22Rv1 (cell line): ENCODE measurements around the gene SQSTM1.
"Not testable (repeated sequence)": the region's sequence is repeated elsewhere in the genome, so short reads cannot be mapped to it uniquely, and the experiment has no call there.

Experiments used
- H3K27ac ChIP-seq: fragments of 450-650 bp; 2 replicates; pipeline ENCODE4 v1.5.1; 2017
- ZFX ChIP-seq: fragments of 450-650 bp; IDR thresholded peaks from 2 replicates; pipeline ENCODE4 v1.6.1; 2017; ENCODE audit warnings: antibody characterized with exemption, borderline replicate concordance
- TF ChIP-seq, protein P1 (sequence below): fragments of 450-650 bp; IDR thresholded peaks from 2 replicates; pipeline ENCODE4 v1.5.1; 2017; ENCODE audit warnings: mild to moderate bottlenecking

The SQSTM1 gene

DNA sequence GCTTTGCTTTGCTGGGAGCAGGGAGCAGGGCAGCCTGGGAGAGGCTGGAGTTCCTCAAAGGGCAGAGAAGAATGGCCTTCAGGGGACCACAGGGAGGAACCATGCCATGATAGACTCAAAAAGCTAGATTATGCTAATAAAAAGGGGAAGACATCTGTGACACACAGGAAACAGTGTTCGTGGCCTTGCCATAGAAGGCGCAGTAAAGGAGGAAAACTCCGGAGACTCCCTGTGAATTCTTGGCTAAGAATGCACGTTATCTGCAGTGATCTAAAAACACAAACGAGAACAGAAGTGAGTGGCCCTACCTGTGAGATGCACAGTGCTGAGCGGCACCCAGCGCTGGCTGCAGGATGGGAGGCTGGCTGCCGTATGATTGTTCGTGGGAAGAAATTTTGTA, 42.8 kb upstream of the SQSTM1 start:
- TF ChIP-seq, protein P1, sequence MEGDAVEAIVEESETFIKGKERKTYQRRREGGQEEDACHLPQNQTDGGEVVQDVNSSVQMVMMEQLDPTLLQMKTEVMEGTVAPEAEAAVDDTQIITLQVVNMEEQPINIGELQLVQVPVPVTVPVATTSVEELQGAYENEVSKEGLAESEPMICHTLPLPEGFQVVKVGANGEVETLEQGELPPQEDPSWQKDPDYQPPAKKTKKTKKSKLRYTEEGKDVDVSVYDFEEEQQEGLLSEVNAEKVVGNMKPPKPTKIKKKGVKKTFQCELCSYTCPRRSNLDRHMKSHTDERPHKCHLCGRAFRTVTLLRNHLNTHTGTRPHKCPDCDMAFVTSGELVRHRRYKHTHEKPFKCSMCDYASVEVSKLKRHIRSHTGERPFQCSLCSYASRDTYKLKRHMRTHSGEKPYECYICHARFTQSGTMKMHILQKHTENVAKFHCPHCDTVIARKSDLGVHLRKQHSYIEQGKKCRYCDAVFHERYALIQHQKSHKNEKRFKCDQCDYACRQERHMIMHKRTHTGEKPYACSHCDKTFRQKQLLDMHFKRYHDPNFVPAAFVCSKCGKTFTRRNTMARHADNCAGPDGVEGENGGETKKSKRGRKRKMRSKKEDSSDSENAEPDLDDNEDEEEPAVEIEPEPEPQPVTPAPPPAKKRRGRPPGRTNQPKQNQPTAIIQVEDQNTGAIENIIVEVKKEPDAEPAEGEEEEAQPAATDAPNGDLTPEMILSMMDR: no peak
- no peak for TF ChIP-seq ZFX
- no peak overlapping the region for H3K27ac ChIP-seq

DNA sequence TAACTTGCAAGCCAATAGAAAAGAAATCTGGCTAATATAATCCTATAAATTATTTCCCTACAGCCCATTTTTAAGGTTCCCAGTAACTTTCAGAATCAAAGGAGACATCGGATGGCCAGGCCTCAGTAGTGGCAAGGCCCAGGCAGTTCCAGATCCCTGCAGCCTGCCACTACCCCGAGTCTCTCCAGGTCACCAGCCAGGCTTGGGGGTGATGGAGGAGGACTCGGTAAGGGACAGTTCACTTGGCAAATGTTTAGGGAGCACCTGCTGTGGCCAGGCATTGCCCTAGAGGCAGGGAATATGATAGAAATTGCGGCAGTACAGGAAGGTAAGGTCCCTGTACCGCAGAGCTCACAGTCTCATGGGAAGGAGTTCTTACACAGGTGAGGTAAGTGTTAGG, 42.1 kb upstream of the SQSTM1 start:
- H3K27ac ChIP-seq: no peak overlapping the region
- no peak for TF ChIP-seq ZFX
- TF ChIP-seq, protein P1: no peak

DNA sequence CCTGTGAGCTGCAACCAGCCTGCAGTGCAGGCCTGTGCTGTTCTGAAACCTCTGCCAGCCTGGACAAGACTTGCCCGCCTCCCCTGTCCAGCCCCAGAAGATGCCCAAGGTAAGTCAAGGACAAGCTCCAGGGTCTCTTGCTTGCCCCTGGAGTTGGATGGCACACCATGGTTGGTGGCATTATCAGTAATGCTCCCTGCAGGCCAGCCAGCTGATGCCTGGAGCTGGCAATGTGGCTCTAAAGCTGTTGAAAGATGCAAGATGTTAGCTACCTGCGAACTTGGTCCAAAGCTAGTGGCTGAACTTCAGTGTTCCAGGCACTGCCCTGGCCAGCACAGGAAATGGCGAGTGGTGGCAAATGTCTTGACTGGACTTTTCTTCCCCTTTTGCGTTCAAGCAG, 40.9 kb upstream of the SQSTM1 start:
- H3K27ac ChIP-seq: no peak overlapping the region
- TF ChIP-seq, protein P1: no peak
- no peak for TF ChIP-seq ZFX

DNA sequence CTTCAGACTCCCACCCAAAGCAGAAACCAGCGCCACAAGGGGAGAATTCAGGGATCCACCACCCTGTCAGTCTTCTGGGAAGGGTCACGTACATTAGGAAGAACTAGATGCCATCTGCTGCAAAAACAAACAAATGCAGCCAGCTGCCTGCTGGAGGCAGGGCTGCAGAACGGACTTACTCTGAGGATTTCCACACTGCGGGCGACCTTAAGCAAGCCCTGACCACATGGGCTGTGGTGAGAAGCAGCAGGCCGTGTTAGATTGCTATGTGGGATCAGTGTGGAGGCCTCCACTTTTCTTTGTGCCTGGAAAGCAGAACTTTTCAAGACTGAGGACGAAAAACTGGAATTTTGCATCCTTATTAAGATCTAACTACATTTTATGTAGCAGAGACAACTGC, 40.3 kb upstream of the SQSTM1 start:
- TF ChIP-seq, protein P1: no peak
- no peak for TF ChIP-seq ZFX
- H3K27ac ChIP-seq: no peak overlapping the region

DNA sequence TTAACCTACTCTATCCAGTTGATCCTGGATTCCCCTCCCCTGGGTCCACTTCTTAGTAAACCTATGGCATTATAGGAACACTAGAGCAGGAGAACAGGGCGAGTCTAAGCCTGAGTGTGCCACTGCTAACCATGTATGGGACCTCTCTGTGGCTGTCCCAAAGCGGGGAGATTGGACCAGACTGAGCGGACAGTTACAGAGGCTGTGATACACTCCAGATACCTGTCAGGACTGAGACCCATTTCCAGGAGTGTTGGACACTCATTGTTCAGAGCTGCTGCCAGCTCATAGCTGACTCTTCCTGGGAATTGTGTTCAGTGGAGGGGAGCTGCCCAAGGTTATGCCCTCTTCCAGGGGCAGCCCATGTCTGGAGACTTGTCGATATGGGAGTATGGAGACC, 38.9 kb upstream of the SQSTM1 start:
- H3K27ac ChIP-seq: no peak overlapping the region
- no peak for TF ChIP-seq ZFX
- TF ChIP-seq, protein P1: no peak

DNA sequence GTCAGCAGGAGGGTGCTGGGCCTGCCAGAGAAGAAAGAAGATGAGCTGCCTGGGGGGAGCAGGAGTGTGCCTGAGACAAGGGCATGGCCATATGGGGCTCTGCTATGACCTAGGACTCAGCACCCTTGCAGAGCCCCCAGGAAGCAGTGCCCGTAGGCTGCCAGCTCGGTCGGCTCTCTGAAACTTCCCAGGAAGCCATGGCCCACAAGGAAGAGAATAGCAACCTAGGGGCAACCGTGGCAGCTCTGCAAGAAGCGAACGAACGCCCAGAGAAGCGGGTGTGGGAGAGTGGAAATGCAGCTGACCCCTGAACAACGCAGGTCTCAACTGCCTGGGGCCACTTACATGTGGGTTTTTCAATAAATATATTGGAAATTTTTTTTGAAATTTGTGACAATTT, 37.6 kb upstream of the SQSTM1 start:
- TF ChIP-seq, protein P1: no peak
- no peak for TF ChIP-seq ZFX

DNA sequence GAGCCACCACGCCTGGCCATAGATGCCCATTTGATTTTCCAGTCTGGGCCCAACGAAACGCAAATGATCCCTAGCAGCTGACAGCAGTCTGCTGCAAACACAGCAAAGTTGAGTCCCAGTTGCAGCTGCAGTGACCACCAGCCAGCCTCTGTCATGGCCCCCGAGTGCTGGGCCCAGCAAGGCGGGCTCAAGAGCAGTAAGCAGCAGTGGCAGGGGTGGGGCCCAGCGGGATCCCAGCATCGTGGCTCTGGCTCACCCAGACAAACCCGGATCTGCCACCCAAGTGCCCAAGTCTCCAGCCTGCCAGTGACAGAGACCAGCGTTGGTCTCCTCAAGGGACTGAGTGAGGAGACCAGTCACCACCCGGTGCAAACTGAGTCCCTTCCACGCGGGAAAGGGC, 33.8 kb upstream of the SQSTM1 start:
- peak overlapping the region; percentile 22; the same call in 1 of the 2 replicates for H3K27ac ChIP-seq
- no peak for TF ChIP-seq ZFX

More for the DNA sequence above, 37.6 kb upstream of the SQSTM1 start:
- H3K27ac ChIP-seq: no peak overlapping the region

DNA sequence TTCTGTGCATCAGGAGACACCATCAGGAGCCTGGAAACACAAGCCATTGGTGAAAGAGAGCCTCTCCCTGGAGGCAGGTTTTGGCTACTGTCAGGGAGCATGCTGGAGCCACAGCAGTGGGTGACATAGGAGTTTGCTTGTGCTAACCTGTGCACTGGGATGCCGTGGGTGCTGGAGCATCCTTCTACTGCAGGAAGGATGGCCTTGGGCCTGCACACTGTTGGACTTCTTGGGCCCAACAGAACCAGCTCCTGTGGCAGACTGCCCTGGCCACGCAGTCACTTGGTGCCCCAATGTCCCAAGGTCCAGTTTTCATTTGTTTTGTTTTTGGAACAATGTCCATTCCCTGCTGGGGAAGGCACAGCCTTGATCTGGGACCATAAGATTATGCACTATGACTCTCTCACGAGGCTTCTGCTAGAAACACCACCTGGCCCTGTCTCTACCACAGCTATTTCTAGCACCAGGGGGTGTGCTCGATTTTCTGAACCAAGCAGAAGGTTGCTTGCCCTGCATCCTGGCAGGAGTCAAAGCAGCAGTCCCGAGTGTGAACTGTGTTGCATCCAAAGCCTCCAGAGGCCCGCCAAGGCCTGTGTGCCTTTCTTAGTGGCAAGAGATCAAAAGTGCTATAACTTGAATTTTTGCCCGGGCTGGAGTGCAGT, 32.4 kb upstream of the SQSTM1 start:
- no peak for TF ChIP-seq ZFX
- TF ChIP-seq, protein P1: no peak
- H3K27ac ChIP-seq: no peak overlapping the region

DNA sequence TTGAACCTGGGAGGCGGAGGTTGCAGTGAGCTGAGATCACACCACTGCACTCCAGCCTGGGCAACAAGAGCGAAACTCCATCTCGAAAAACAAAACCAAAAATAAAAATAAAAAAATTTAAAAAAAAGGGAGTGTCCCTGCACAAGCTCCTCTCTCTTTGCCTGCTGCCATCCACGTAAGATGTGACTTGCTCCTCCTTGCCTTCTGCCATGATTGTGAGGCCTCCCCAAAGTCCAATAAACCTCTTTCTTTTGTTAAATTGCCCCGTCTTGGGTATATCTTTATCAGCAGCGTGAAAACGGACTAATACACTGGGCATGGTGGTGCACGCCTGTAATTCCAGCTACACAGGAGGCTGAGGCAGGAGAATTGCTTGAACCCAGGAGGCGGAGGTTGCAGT, 31.4 kb upstream of the SQSTM1 start:
- not testable (repeated sequence) for H3K27ac ChIP-seq
